Activated gamma-delta T cell (primary cell): ENCODE measurements around the gene SLA2.
A peak's percentile ranks its signal among the peaks of the same experiment; 100 is the strongest.
"Not testable (repeated sequence)": the region's sequence is repeated elsewhere in the genome, so short reads cannot be mapped to it uniquely, and the experiment has no call there.

Experiments
- DNase-seq: peaks from one replicate; lab custom pipeline; 2025; lab: John Stamatoyannopoulos, UW

The SLA2 gene

GRCh38 chr20:36645353-36645752, 643 bp downstream of the SLA2 start:
- DNase-seq, result no peak

GRCh38 chr20:36644706-36645095, 1.3 kb downstream of the SLA2 start:
- no peak for DNase-seq

GRCh38 chr20:36644032-36644705, 1.8 kb downstream of the SLA2 start:
- peak; percentile 43 for DNase-seq

GRCh38 chr20:36642136-36642535, 3.9 kb downstream of the SLA2 start:
- no peak for DNase-seq

- DNase-seq, result no peak
Measured at GRCh38 chr20:36641506-36641843, 4.5 kb downstream of the SLA2 start.

- not testable (repeated sequence) for DNase-seq
Measured at GRCh38 chr20:36638876-36639400, 7.1 kb downstream of the SLA2 start.

GRCh38 chr20:36634342-36634741, 11.7 kb downstream of the SLA2 start:
- no peak for DNase-seq

GRCh38 chr20:36633285-36633772, 12.7 kb downstream of the SLA2 start:
- DNase-seq, result no peak

GRCh38 chr20:36632487-36633284, 13.3 kb downstream of the SLA2 start:
- DNase-seq, result no peak

- DNase-seq, result no peak
Measured at GRCh38 chr20:36632147-36632486, 13.9 kb downstream of the SLA2 start.

GRCh38 chr20:36631646-36632045, 14.3 kb downstream of the SLA2 start:
- DNase-seq, result no peak

GRCh38 chr20:36629719-36630681, 16.0 kb downstream of the SLA2 start:
- DNase-seq, result peak; percentile 23

- DNase-seq, result no peak
Measured at GRCh38 chr20:36628076-36628475, 17.9 kb downstream of the SLA2 start.

- no peak for DNase-seq
Measured at GRCh38 chr20:36624944-36625324, 21.1 kb downstream of the SLA2 start.

GRCh38 chr20:36624068-36624943, 21.7 kb downstream of the SLA2 start:
- no peak for DNase-seq

GRCh38 chr20:36623444-36623843, 22.6 kb downstream of the SLA2 start:
- DNase-seq, result no peak

GRCh38 chr20:36620917-36621316, 25.1 kb downstream of the SLA2 start:
- no peak for DNase-seq

- no peak for DNase-seq
Measured at GRCh38 chr20:36614781-36615557, 31.0 kb downstream of the SLA2 start.

- no peak for DNase-seq
Measured at GRCh38 chr20:36613974-36614373, 32.0 kb downstream of the SLA2 start.

- DNase-seq, result no peak
Measured at GRCh38 chr20:36611625-36612024, 34.4 kb downstream of the SLA2 start.
